IMR-90 (cell line): ENCODE results near the gene GALNT9. TPM values are rescaled to one million over a fixed set of nuclear protein-coding genes. Genes with fewer than 3 reads are reported as not detected.

ENCODE experiments used
- ATAC-seq: fragments of 200-7000 bp; cut with Tn5 transposase; 2 replicates; pipeline ENCODE4 v1.9.1; 2020; ENCODE audit warnings: low read depth, mild to moderate bottlenecking, moderate library complexity
- BruUV-seq: library from RNA; stranded (reverse); fragments of 400-500 nt; replicated peaks from 2 replicates; lab custom pipeline; 2021; lab: Mats Ljungman, UMichigan
- CTCF ChIA-PET: fragments of 300-600 bp; formaldehyde crosslinking; extraction: SDS; loops from one replicate; lab custom pipeline; 2021; ENCODE audit warnings: antibody characterized with exemption; lab: Yijun Ruan, JAX
- POLR2A ChIA-PET: fragments of 300-600 bp; sonication (Branson Sonifier 250); formaldehyde crosslinking; loops from one replicate; lab custom pipeline; 2022; ENCODE audit warnings: antibody characterized with exemption; ENCODE audit not compliant: unreplicated experiment; lab: Charles Lee
- DNase-seq: peaks from one replicate; pipeline ENCODE4 v3.0.0; 2013
- H2AFZ ChIP-seq: replicated peaks from 2 replicates; pipeline ENCODE3; 2013; ENCODE audit warnings: low read length, mild to moderate bottlenecking; ENCODE audit not compliant: poor library complexity
- H2AK5ac ChIP-seq: 2 replicates; pipeline ENCODE4 v1.6.1; 2013; ENCODE audit warnings: low read depth, low read length, inconsistent platforms
- H2AK9ac ChIP-seq: replicated peaks from 2 replicates; pipeline ENCODE3; 2013; ENCODE audit warnings: mild to moderate bottlenecking, low read depth, low read length, moderate library complexity; ENCODE audit not compliant: poor library complexity
- H2BK120ac ChIP-seq: 2 replicates; pipeline ENCODE4 v1.6.1; 2013; ENCODE audit warnings: low read depth, low read length, inconsistent platforms
- H2BK15ac ChIP-seq: 3 replicates; pipeline ENCODE4 v1.6.1; 2013; ENCODE audit warnings: low read depth, low read length, inconsistent platforms
- H2BK20ac ChIP-seq: 2 replicates; pipeline ENCODE4 v1.6.1; 2013; ENCODE audit warnings: low read depth, mild to moderate bottlenecking, inconsistent platforms, low read length, moderate library complexity
- H2BK5ac ChIP-seq: 2 replicates; pipeline ENCODE4 v1.6.1; 2013; ENCODE audit warnings: mild to moderate bottlenecking, low read depth, low read length, inconsistent platforms; ENCODE audit not compliant: poor library complexity, severe bottlenecking
- H3K14ac ChIP-seq: replicated peaks from 2 replicates; pipeline ENCODE4 v1.6.1; 2013; ENCODE audit warnings: low read depth, low read length, inconsistent platforms
- H3K18ac ChIP-seq: 2 replicates; pipeline ENCODE4 v1.6.1; 2013; ENCODE audit warnings: low read depth, low read length, control low read depth
- H3K23ac ChIP-seq: 2 replicates; pipeline ENCODE4 v1.6.1; 2013; ENCODE audit warnings: low read depth, low read length, inconsistent platforms
- H3K27ac ChIP-seq: 2 replicates; pipeline ENCODE4 v1.5.1; 2013; ENCODE audit warnings: mild to moderate bottlenecking, control low read depth, low read length; ENCODE audit not compliant: insufficient read depth
- H3K27me3 ChIP-seq: 2 replicates; pipeline ENCODE4 v1.6.1; 2013; ENCODE audit warnings: low read length; ENCODE audit not compliant: control insufficient read depth, insufficient read depth
- H3K36me3 ChIP-seq: 2 replicates; pipeline ENCODE4 v1.6.1; 2013; ENCODE audit warnings: low read length, mixed read lengths; ENCODE audit not compliant: control insufficient read depth, insufficient read depth
- H3K4ac ChIP-seq: 2 replicates; pipeline ENCODE4 v1.6.1; 2013; ENCODE audit warnings: low read depth, low read length, inconsistent platforms
- H3K4me1 ChIP-seq: 2 replicates; pipeline ENCODE4 v1.6.1; 2013; ENCODE audit warnings: low read length, mixed read lengths; ENCODE audit not compliant: control insufficient read depth, insufficient read depth
- H3K4me2 ChIP-seq: 2 replicates; pipeline ENCODE4 v1.6.1; 2013; ENCODE audit warnings: low read depth, mild to moderate bottlenecking, control low read depth, low read length, moderate library complexity
- H3K4me3 ChIP-seq: 2 replicates; pipeline ENCODE4 v1.5.1; 2013; ENCODE audit warnings: low read depth, mild to moderate bottlenecking, control low read depth, low read length, moderate library complexity; ENCODE audit not compliant: insufficient read depth
- H3K56ac ChIP-seq: 2 replicates; pipeline ENCODE4 v1.6.1; 2013; ENCODE audit warnings: low read length, inconsistent platforms; ENCODE audit not compliant: insufficient read depth; ENCODE audit errors: extremely low read depth
- H3K79me1 ChIP-seq, 2 experiments: 2 replicates each; pipeline ENCODE4 v1.6.1; 2013; ENCODE audit warnings: low read length in 2 of 2, inconsistent platforms in 1 of 2, low read depth in 1 of 2
- H3K9ac ChIP-seq: 2 replicates; pipeline ENCODE4 v1.6.1; 2013; ENCODE audit warnings: low read depth, low read length, control low read depth
- H3K9me1 ChIP-seq: 2 replicates; pipeline ENCODE4 v1.6.1; 2013; ENCODE audit warnings: low read length, inconsistent platforms; ENCODE audit not compliant: insufficient read depth
- H3K9me3 ChIP-seq: 2 replicates; pipeline ENCODE4 v1.6.1; 2013; ENCODE audit warnings: low read length; ENCODE audit not compliant: control insufficient read depth, insufficient read depth
- H4K20me1 ChIP-seq: 2 replicates; pipeline ENCODE4 v1.6.1; 2013; ENCODE audit warnings: low read length, inconsistent platforms; ENCODE audit not compliant: insufficient read depth
- H4K5ac ChIP-seq: 2 replicates; pipeline ENCODE4 v1.6.1; 2013; ENCODE audit warnings: mild to moderate bottlenecking, low read depth, low read length, control low read depth
- H4K8ac ChIP-seq, 2 experiments: 2 replicates each; pipeline ENCODE4 v1.6.1; 2013; ENCODE audit warnings: low read depth in 2 of 2, low read length in 2 of 2, control low read depth in 1 of 2, inconsistent platforms in 1 of 2
- H4K91ac ChIP-seq: 2 replicates; pipeline ENCODE4 v1.6.1; 2013; ENCODE audit warnings: low read depth, low read length, inconsistent platforms; ENCODE audit not compliant: insufficient read depth
- BHLHE40 ChIP-seq: fragments of 150-350 bp; IDR thresholded peaks from 2 replicates; pipeline ENCODE4 v1.6.1; 2016; ENCODE audit warnings: mild to moderate bottlenecking, low read depth, low read length
- CHD1 ChIP-seq: IDR thresholded peaks from 2 replicates; pipeline ENCODE4 v1.6.1; 2012; ENCODE audit warnings: low read depth, low read length, improper control_type of control experiment
- ELK1 ChIP-seq: fragments of 150-350 bp; IDR thresholded peaks from 2 replicates; pipeline ENCODE4 v1.6.1; 2016; ENCODE audit warnings: low read depth, mild to moderate bottlenecking, low read length, moderate library complexity, borderline replicate concordance
- FOS ChIP-seq: fragments of 150-350 bp; IDR thresholded peaks from 2 replicates; pipeline ENCODE4 v1.6.1; 2016; ENCODE audit warnings: low read depth, low read length
- MAFK ChIP-seq: IDR thresholded peaks from 2 replicates; pipeline ENCODE4 v1.6.1; 2012; ENCODE audit warnings: low read depth, low read length, improper control_type of control experiment
- MAZ ChIP-seq: IDR thresholded peaks from 2 replicates; pipeline ENCODE4 v1.6.1; 2012; ENCODE audit warnings: low read depth, mild to moderate bottlenecking, low read length, improper control_type of control experiment, moderate library complexity, borderline replicate concordance
- POLR2A ChIP-seq: IDR thresholded peaks from 2 replicates; pipeline ENCODE4 v1.6.1; 2012; ENCODE audit warnings: mild to moderate bottlenecking, low read depth, low read length
- RFX5 ChIP-seq: IDR thresholded peaks from 2 replicates; pipeline ENCODE4 v1.8.0; 2012; ENCODE audit warnings: low read depth, mild to moderate bottlenecking, low read length, moderate library complexity
- SMC3 ChIP-seq: fragments of 150-350 bp; IDR thresholded peaks from 2 replicates; pipeline ENCODE4 v1.6.1; 2016; ENCODE audit warnings: low read depth, mild to moderate bottlenecking, antibody characterized with exemption, low read length, moderate library complexity
- USF2 ChIP-seq: fragments of 150-350 bp; IDR thresholded peaks from 2 replicates; pipeline ENCODE4 v1.6.1; 2017; ENCODE audit warnings: mild to moderate bottlenecking, antibody characterized with exemption, low read length, low read depth
- WGBS, 2 experiments: methylation state at CpG; one replicate each; pipeline versions ENCODE4 v1.1.5 to v1.1.7; 2013; ENCODE audit warnings: missing lambda C conversion rate in 2 of 2; ENCODE audit not compliant: insufficient read length in 1 of 2; ENCODE audit errors: extremely low coverage in 2 of 2; 5-methylcytosine and 5-hydroxymethylcytosine counted together
- dilution Hi-C: fragments of 300-500 bp; cut with HindIII; formaldehyde crosslinking; loops from one replicate; pipeline ENCODE4 v1.14.3; 2018; ENCODE audit warnings: low sequenced_read_pairs; ENCODE audit not compliant: unreplicated experiment
- in situ Hi-C: fragments of 300-500 bp; cut with MboI; formaldehyde crosslinking; loops from 3 replicates; pipeline ENCODE4 v1.14.3; 2019; ENCODE audit warnings: low sequenced_read_pairs, inconsistent platforms, mixed read lengths
- intact Hi-C: fragments of 100-400 bp; cut with micrococcal nuclease; formaldehyde crosslinking; loops from 2 replicates; pipeline ENCODE4 v1.10.0; 2022
- polyA plus RNA-seq, 3 experiments: library from polyadenylated mRNA; depleted of rRNA; stranded (reverse); fragments of >200 nt; gene quantifications; 2 replicates each; pipeline ENCODE4 v1.2.3, GENCODE V29; 2012; ENCODE audit warnings: low replicate concordance in 1 of 3
- total RNA-seq: library from RNA; depleted of rRNA; stranded (reverse); fragments of >200 nt; gene quantifications from 2 replicates; pipeline ENCODE4 v1.2.3, GENCODE V29; 2012

The GALNT9 gene
- total and polyA plus RNA-seq, 2 of the 4 experiments (the other 2 are of a cell fraction), result under 0.01 to 0.12 TPM

- Histone ChIP-seq H2AFZ (no peak overlapping the region), H3K27me3 (peaks cover 12% of the 10 kb centered on the region; the same call in 1 of the 2 replicates), H3K18ac (no peak overlapping the region), H4K91ac (no peak overlapping the region), H4K20me1 (no peaks in the 10 kb centered on the region), H2AK9ac (no peak overlapping the region), H3K4ac (no peak overlapping the region), H2BK20ac (no peak overlapping the region), H3K9me1 (no peaks in the 10 kb centered on the region), H3K79me1 (no peaks in the 10 kb centered on the region), H2BK5ac (no peak overlapping the region), H3K9ac (no peak overlapping the region), H3K56ac (no peak overlapping the region), H3K27ac (no peak overlapping the region), H4K5ac (no peak overlapping the region), H2BK15ac (no peak overlapping the region), H3K36me3 (no peaks in the 10 kb centered on the region), H2AK5ac (no peak overlapping the region), H4K8ac (no peak overlapping the region), H3K4me3 (no peak overlapping the region), H3K4me1 (no peaks in the 10 kb centered on the region), H3K14ac (no peak overlapping the region), H3K23ac (no peak overlapping the region), H3K4me2 (no peak overlapping the region), H3K9me3 (peaks cover 2% of the 10 kb centered on the region), H2BK120ac (no peak overlapping the region)
- intact Hi-C loops (no loop called here), in situ Hi-C loops (no loop called here), dilution Hi-C loops (no loop called here)
- ATAC-seq (no peak), DNase-seq (no peak)
- TF ChIP-seq RFX5, result no peak
- TF ChIP-seq MAZ, result no peak
- TF ChIP-seq USF2, result no peak
- TF ChIP-seq BHLHE40, result no peak
- no peak for TF ChIP-seq MAFK
- no peak for TF ChIP-seq FOS
- no peak for TF ChIP-seq POLR2A
- TF ChIP-seq CHD1, result no peak
- TF ChIP-seq SMC3, result no peak
- TF ChIP-seq ELK1, result no peak
- ChIA-PET POLR2A (no interaction called here), CTCF (no interaction called here)
- 63% methylated on average over 14 of the region's 30 CpGs; no CpG with 5 or more reads in 1 of the 2 experiments for WGBS, 2 experiments
- BruUV-seq, result no TSS peak
These were observed 9.9 kb downstream of the GALNT9 start for GRCh38 chr12:132319359-132319950.
